ENCODE data around the gene HIPK2. TPM values are rescaled to one million over a fixed set of nuclear protein-coding genes. Genes with fewer than 3 reads are reported as not detected.
"Not testable (repeated sequence)": the region's sequence is repeated elsewhere in the genome, so short reads cannot be mapped to it uniquely, and the experiment has no call there.

HIPK2 gene
- total RNA-seq, 1 experiment from 2014 or later = 8.6 TPM

DNA sequence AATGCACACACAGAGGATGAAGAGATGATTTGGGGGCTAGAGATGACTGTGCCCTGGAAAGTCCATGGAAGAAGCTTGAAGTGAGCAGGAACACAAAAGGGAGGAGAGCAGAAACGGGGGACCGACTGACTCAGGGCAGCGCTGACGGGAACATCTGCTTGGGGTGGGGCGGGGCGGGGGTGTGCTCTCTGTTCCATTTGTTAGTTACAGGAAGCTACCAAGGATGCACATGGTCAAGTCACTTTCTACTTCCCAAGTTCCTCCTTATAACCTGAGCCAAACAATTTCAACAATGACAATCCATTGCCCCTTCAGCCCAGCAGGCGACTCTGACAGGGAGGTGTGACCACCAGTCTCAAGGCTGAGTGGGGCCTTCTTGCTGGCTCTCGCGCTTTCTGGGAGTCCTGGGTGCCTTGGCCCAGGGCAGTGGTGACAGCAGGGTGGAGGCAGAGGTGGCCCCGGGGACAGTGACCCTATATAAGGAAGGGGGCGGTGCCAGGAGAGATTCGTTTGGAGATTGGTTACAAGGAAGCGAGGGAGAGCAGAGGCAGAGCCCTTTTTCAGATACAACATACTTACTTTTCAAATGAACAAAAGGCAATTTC, 214.7 kb downstream of the HIPK2 start:
- Histone ChIP-seq H3K36me3 (replicated peaks; ENCODE audit: control insufficient read depth, insufficient read depth, low read length) (no peaks in the 10 kb centered on the region), H3K27me3 (ENCODE audit: control insufficient read depth, insufficient read depth, low read length) (no peaks in the 10 kb centered on the region; the same call in 1 of the 2 replicates), H3K4me3 (ENCODE audit: insufficient read depth, low read depth, low read length) (no peak overlapping the region)
- DNase-seq = peak; percentile 61

DNA sequence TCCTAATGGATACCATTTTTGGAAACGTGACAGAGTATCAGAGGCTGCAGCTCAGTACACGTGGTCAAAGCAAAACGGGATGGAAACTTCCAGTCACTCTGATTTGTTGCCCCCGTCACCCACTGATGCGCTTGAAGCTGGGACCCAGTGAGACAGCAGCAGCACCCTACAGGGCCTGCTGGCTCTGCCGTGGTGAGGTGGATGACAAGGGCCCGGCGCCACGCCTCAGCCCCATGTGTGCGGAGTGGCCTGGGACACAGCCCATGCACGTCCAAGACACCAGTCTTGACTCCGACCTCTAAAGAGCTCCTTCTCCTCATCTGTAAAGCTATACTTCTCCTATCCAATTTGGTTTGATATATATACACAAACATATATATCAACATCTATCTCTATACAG, 215.3 kb downstream of the HIPK2 start:
- DNase-seq = peak; percentile 26

DNA sequence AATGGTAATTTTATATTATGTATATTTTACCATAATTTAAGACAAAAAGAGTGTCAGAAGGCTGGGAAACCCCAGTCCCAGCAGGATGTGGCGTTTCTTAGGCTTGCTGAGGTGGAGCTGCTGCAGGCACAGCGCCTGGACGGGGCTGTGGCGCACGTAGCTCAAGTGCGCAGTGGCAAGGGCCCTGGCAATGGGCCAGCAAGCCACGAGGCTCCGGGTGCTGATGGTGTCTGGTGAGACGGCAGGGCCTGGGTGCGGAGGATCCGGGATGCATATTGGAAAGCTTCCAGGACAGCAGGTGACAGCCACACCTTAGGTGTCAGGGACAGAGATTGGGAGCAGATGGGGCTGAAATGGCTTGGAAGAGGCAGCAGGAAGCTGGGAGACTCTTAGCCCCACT, 217.1 kb downstream of the HIPK2 start:
- H3K36me3 ChIP-seq (replicated peaks; ENCODE audit: control insufficient read depth, insufficient read depth, low read length) = no peaks in the 10 kb centered on the region
- peak; percentile 23 for DNase-seq
- H3K4me3 ChIP-seq (ENCODE audit: insufficient read depth, low read depth, low read length) = no peak overlapping the region
- no peaks in the 10 kb centered on the region; the same call in 1 of the 2 replicates for H3K27me3 ChIP-seq (ENCODE audit: control insufficient read depth, insufficient read depth, low read length)

More for the DNA sequence above, 215.3 kb downstream of the HIPK2 start:
- H3K4me3 ChIP-seq (ENCODE audit: insufficient read depth, low read depth, low read length) = no peak overlapping the region
- H3K36me3 ChIP-seq (replicated peaks; ENCODE audit: control insufficient read depth, insufficient read depth, low read length) = no peaks in the 10 kb centered on the region
- H3K27me3 ChIP-seq (ENCODE audit: control insufficient read depth, insufficient read depth, low read length) = no peaks in the 10 kb centered on the region; the same call in 1 of the 2 replicates

DNA sequence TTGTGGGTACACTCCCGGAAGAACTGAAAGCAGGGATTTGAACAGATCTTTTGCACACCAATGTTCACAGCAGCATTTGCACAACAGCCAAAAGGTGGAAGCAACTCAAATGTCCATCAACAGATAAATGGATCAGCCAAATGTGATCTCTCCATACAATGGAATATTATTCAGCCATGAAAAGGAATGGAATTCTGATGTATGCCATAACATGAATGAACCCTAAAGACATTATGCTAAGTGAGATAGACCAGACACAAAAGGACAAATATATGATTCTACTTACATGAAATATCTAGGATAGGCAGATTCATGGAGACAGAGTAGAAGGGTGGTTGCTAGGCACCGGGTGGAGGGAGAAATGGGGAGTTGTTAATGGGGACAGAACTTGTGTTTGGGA, 217.6 kb downstream of the HIPK2 start:
- H3K36me3 ChIP-seq (replicated peaks; ENCODE audit: control insufficient read depth, insufficient read depth, low read length) = no peaks in the 10 kb centered on the region

DNA sequence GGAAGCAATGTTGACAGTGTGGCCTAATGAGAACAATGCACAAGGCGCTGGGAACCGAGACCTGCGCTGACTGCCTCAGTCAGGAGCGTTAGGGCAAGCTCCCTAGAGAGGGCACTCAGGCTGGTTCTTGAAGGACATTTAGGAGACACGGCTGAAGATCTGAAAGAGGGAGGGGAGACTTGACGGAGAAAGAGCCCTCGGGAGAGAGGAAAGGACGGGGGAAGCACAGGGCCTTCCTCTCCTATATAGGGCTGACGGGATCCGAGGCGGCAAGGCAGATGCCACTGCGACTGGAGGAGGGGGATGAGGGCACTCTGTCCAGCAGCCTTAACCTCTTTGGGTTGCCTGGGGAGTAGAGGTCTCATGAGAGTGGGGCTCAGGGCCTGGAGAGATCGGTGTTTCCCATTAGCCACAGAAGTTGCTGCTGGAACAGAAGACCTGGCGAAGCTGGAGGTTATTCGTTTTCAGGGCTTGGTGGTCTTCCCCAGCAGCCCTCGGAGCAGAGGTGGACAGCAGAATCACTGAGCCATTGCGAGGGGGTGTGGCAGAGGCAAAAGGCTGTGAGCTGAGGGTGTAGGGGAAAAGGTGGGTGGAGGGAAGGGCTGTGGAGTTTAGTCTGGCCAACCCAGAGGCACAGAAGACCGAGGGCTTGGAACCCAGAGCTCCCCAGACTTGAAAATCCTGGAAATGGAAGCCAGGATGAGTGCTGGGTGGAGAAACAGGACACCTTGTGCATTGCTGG, 218.3 kb downstream of the HIPK2 start:
- Histone ChIP-seq H3K27me3 (ENCODE audit: control insufficient read depth, insufficient read depth, low read length) (no peaks in the 10 kb centered on the region; the same call in 1 of the 2 replicates), H3K36me3 (replicated peaks; ENCODE audit: control insufficient read depth, insufficient read depth, low read length) (no peaks in the 10 kb centered on the region), H3K4me3 (ENCODE audit: insufficient read depth, low read depth, low read length) (no peak overlapping the region)
- peak; percentile 28 for DNase-seq

More for the DNA sequence above, 217.6 kb downstream of the HIPK2 start:
- Histone ChIP-seq H3K27me3 (ENCODE audit: control insufficient read depth, insufficient read depth, low read length) (no peaks in the 10 kb centered on the region; the same call in 1 of the 2 replicates), H3K4me3 (ENCODE audit: insufficient read depth, low read depth, low read length) (no peak overlapping the region)
- no peak for DNase-seq

DNA sequence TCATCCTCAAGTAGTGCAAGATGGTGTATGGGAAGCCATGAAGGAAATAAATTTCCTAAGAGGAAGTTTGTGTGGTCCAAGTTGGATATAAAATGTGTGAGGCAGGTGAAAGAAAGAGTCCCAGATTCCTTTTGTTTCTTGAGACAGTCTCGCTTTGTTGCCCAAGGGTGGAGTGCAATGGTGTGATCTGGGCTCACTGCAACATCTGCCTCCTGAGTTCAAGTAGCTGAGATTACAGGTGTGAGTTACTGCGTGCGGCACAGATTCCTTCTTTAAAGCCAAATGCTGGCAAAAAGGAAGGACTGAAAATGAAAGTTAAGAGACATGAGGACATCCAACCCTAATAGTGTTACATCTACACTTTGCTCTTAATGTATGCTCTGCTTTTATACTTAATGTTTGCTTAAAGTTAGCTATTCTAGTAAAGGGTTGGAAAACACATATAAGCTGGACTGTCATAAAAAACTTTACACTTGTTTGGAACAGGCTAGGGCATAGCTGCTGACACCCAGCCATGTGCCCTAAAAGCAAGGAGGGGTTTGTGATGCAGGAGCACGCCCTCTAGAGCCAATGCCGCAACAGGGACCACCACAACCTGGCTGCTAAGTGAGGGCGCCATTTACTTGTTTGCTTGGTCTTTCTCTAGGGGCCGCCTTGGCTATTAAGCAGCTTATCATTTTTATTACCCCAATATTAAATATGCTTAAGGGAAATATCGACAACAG, 219.8 kb downstream of the HIPK2 start:
- Histone ChIP-seq H3K4me3 (ENCODE audit: insufficient read depth, low read depth, low read length) (no peak overlapping the region), H3K36me3 (replicated peaks; ENCODE audit: control insufficient read depth, insufficient read depth, low read length) (no peaks in the 10 kb centered on the region), H3K27me3 (ENCODE audit: control insufficient read depth, insufficient read depth, low read length) (no peaks in the 10 kb centered on the region; the same call in 1 of the 2 replicates)
- DNase-seq = peak; percentile 77

GRCh38 chr7:139553991-139554700, 223.7 kb downstream of the HIPK2 start:
- not testable (repeated sequence) for H3K4me3 ChIP-seq (ENCODE audit: insufficient read depth, low read depth, low read length); DNase-seq; H3K36me3 ChIP-seq (replicated peaks; ENCODE audit: control insufficient read depth, insufficient read depth, low read length); H3K27me3 ChIP-seq (ENCODE audit: control insufficient read depth, insufficient read depth, low read length)

GRCh38 chr7:139548302-139549028, 229.3 kb downstream of the HIPK2 start:
- no peak for DNase-seq
- H3K27me3 ChIP-seq (ENCODE audit: control insufficient read depth, insufficient read depth, low read length) = no peaks in the 10 kb centered on the region; the same call in 1 of the 2 replicates
- H3K36me3 ChIP-seq (replicated peaks; ENCODE audit: control insufficient read depth, insufficient read depth, low read length) = no peaks in the 10 kb centered on the region
- H3K4me3 ChIP-seq (ENCODE audit: insufficient read depth, low read depth, low read length) = no peak overlapping the region

DNA sequence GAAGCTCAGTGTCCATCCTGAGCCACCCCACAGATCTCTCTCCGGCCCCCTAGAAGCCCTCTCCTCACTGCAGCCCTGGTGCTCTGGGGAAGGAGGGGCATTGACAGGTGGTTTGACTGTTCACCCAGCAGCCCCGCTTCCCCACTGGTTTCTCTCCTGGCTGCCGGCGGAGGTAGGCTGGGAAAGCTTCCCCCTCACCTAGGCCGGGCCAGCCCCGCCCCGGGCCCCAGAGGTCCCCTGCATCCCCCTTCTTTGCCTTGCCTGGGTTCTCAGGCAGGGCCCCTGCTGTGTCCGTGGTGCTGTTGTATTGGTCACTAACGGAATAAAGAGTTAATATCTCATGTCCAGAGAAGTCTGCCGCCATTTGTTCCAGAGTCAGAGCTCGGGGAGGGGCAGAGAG, 233.2 kb downstream of the HIPK2 start:
- Histone ChIP-seq H3K36me3 (replicated peaks; ENCODE audit: control insufficient read depth, insufficient read depth, low read length) (no peaks in the 10 kb centered on the region), H3K27me3 (ENCODE audit: control insufficient read depth, insufficient read depth, low read length) (peaks cover 3% of the 10 kb centered on the region), H3K4me3 (ENCODE audit: insufficient read depth, low read depth, low read length) (no peak overlapping the region)
- DNase-seq = peak; percentile 43

DNA sequence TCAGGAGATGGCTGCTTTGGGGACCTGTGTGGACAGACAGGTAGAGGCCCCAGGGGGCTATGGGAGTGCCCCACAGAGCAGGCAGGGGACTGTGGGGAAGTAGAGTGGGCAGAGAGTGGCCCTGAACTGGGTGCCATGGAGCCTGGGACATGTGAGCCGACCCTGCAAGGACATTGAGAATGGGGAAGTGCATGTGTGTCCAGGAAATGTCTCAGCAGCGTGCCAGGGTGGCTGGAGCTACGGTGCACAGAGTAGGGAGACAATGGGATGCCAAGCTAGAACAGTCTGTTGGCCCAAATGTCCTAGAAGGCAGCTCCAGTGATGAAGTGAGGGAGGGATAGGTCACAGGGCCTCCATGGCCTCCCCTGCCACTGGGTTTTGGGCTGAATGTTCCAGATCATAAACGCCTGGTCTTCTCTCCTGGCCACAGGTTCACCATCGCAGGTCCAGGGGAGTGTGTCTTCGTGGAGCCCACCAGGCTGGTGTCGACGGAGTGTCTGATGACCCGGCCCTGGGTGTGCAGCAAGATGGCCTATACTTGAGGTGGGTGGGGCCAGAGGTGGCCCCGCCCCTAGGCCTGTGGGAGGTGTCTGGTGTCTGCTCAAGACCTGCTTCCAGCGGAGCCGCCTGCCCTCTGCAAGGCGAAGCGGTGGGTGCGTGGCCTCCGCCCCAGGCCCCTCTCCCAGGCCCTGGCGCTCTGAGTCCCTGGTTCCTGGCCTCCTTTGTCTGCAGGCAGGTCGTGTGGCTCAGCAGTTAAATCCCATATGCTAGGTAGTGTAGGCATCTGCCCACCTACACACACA, 233.8 kb downstream of the HIPK2 start:
- Histone ChIP-seq H3K4me3 (ENCODE audit: insufficient read depth, low read depth, low read length) (no peak overlapping the region), H3K27me3 (ENCODE audit: control insufficient read depth, insufficient read depth, low read length) (peaks cover 3% of the 10 kb centered on the region), H3K36me3 (replicated peaks; ENCODE audit: control insufficient read depth, insufficient read depth, low read length) (no peaks in the 10 kb centered on the region)
- peak; percentile 79 for DNase-seq

DNA sequence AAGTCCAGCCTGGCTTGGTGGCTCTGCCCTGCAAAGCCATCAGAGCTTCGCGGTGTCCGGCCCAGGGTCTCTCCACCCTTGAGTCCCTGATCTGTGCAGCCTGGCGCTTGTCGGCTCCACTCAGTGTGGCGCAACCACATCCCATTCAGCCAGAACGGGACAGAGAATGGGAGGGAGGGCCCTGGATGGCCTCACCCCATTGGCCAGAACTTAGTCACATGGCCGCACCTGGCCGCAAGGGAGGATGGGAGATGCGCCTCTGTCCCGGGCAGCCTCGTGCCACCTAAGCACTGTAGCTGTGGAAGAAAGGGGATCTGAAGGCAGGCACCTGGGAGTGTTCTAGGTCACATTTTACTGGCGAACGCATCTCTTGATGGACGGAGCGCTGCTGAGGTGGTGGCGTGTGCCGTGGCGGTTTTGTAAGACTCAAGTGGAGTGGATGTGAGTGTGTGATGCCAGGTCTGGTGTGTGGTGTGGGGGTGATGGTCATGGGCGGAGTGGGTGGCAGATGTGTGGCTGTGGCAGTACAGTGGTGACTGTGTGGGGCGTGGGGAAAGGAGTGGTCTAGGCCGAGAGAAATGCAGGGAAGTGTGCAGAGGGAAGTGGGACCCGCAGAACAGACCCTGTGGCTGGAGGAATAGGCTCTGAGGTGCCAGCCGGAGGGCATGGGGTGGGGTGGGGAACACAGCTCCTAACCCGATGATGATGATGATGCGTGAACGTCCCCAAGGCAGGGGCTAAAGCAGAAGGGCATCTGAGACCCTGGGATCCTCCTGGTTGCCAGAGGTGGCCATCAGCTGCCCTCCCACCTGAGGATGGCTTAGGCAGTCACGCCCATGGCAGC, 235.3 kb downstream of the HIPK2 start:
- DNase-seq = peak; percentile 45
- peaks cover 3% of the 10 kb centered on the region for H3K27me3 ChIP-seq (ENCODE audit: control insufficient read depth, insufficient read depth, low read length)

DNA sequence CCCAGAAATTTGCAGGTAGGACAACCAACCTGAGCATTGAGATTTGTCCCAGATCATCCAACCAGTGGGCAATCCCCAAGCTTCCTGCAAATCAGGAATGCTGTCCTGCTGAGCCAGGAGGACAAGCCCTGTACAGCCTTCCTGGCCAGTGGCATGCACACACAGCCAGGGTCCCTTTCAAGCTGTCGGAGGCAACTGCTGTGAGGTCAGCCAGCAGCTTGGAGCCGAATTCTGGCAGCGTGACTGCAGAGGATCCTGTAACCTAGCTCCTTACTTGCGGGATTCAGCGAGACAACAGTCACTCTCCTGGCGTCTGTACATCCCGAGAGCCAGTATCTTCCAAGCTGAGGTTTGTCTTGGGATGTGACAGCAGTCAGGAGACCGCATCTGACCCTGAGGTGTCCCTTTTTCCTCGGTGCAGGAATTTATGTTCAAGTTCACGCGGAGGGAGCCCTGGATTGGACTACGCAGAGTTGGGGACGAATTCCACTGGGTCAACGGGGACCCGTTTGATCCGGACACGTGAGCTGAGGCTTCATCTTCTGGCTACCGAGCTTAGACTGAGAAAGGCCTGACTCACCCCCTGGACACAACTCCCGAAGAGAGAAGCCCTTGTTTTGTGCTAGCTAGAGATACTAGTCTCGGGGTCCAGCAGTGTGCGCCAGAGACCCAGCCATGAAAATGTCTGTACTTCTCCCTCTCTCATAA, 236.0 kb downstream of the HIPK2 start:
- Histone ChIP-seq H3K27me3 (ENCODE audit: control insufficient read depth, insufficient read depth, low read length) (peaks cover 3% of the 10 kb centered on the region), H3K4me3 (ENCODE audit: insufficient read depth, low read depth, low read length) (no peak overlapping the region), H3K36me3 (replicated peaks; ENCODE audit: control insufficient read depth, insufficient read depth, low read length) (no peaks in the 10 kb centered on the region)
- peak; percentile 71 for DNase-seq

More for the DNA sequence above, 235.3 kb downstream of the HIPK2 start:
- no peaks in the 10 kb centered on the region for H3K36me3 ChIP-seq (replicated peaks; ENCODE audit: control insufficient read depth, insufficient read depth, low read length)
- no peak overlapping the region for H3K4me3 ChIP-seq (ENCODE audit: insufficient read depth, low read depth, low read length)
